GM10847 (cell line): ENCODE data around the gene CUEDC2.
A peak's percentile ranks its signal among the peaks of the same experiment; 100 is the strongest.

ENCODE experiments used
- POLR2A ChIP-seq: IDR thresholded peaks from 2 replicates; pipeline ENCODE4 v1.6.1; 2011; ENCODE audit not compliant: insufficient read length; ENCODE audit errors: extremely low read depth

The CUEDC2 gene

DNA sequence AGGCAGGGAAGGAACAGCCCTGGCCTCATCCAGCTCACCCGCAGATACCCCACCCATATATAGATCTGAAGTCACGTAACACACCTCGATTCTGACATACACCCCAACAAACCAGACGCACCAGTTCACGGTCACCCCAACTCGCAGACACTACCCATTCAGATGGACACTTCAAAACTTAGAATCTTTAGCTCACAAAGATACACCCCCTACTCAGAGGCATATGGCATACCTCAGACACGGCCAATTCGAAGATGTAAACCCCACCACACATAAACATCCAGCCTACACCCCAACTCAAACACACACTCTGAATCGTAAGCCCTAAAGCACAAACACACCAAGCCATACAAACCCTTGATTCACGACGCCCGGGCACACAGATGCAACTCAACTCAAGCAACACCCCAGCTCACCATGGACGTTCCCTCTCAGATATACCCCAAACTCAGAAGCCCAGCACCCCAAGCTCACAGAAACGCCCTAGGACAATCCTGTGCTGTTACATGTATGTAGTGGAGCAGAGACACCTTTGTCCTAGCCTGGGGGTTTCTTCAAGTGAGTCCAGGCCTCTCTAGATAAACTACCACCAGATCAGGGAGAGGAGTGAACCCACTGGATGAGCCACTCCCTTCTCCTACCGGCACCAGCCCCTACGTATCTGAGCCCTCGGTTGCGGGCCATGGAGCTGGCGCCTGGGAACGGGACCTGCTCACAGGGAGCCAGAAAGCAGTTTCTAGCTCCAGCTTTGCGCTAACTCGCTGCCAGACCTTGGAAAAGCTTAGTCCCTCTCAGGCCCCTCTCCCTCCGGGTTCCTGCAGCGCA, 22.6 kb downstream of the CUEDC2 start:
- TF ChIP-seq POLR2A, result no peak

DNA sequence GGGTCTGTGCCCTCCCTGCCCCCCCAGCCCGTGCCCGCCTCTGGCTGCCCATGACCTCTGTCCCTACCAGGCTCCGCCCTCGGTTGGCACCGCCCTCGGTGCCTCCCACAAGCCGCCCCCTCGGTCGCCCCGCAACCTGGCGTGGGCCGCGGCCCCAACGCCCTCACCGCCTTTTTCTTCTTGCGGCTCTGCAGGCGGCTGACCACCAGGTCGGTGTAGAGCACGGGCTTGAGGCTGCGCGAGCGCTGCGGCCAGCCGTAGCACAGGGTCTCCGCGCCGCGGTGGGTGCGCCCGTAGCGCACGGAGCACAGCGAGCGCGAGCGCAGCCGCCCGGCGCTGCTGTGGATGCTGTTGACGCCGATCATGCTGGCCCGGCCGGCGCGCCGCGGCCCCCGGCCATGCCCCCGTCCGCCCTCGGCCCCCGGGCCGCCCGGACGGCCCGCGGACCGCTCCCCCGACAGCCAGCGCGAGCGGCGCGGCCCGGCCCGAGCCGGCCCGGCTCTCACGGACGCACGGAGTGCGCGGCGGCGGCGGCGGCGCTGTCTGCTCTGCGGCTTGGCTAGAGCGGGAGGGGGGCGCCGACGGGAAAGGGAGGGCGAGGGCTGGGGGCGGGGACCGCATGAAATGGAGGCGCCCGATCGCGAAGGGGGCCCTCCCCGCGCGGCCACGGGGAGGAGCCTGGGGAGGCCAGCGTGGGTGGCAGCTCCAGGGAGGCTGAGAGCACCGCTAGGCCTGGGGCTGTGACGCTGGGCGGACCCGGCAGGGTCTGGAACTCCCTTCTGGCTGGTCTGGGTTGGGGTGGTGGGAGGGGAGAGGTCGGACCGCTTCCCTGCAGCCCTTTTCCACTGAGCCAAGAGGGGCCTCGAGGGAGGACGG, 23.4 kb downstream of the CUEDC2 start:
- TF ChIP-seq POLR2A, result no peak

DNA sequence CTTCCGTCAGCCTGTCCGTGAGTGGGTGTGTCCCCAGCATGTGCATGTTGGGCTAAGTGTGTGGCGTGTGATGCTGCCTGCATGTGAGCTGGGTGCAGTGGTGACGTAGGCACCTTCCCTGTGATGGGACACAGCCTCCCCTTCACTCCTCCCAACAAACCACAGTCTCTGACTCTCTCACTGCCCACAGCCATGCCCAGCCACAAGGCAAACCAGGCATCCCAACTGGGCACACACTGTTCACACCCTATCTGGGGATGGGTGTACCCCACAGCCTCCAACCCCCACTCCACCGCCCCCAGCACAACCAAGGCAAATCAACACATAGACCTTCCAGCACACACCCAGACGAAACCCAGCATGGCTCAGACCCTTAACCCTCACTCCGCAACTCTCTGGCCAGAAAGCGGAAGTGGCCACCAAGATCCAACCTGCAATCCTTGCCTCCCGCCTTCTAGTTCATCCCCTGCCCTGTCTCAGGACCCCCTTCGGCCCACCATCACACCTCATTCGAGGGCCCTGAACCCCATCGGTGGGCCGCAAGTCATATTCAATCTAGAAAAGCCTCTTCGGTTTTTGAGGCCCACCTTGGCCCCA, 24.1 kb downstream of the CUEDC2 start:
- no peak for TF ChIP-seq POLR2A

DNA sequence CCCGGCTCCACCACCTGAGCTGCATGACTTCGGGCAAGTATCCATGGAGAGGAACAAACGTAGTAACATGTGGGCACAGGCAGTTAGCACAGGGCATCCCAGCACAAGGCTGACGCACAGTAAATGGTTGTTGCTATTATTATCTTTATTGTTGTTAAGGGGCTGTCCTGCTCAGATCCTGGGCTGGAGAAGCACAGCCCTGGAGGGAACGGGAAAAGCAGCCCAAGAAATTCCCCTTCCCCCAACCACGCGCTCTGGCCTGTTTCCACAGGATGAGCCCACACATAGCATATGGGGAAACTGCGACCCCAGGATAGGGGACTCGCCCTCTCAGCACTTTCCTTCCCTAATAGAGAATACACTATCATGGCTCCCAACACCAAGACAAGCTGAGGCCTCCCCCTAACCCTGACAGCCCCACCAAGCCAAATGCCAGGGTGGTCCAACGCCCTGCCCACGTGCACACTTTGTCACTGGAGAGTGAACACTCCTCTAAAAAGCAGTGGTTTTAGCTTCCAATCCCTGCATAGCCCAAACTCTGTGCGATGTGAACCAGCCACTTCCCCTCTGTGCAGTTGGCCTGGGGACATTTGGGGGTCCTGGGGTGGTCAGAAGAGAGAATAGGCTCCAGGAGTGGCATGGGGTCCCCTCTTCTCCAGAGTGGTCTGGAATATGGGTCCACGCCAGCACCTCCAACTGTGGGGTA, 24.8 kb downstream of the CUEDC2 start:
- TF ChIP-seq POLR2A, result no peak

DNA sequence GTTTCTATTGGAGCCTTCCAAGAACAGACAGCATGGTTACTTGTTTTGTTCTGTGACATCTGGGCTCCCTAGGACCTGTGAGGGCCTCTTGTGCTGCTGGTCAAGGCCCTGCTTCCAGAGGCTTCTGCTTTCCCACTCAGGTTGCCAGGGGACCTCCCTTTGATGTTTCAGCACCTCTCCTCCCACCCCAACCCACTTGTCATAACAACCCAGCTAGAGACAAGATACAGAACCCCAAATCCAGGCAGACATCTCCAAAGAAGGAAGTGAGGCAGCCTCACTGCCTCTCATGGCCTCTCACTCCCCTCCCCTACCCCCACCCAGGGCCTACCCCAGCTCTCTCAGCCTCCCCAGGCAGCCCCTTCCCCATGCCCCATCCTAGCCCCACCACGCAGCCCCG, 25.6 kb downstream of the CUEDC2 start:
- no peak for TF ChIP-seq POLR2A

DNA sequence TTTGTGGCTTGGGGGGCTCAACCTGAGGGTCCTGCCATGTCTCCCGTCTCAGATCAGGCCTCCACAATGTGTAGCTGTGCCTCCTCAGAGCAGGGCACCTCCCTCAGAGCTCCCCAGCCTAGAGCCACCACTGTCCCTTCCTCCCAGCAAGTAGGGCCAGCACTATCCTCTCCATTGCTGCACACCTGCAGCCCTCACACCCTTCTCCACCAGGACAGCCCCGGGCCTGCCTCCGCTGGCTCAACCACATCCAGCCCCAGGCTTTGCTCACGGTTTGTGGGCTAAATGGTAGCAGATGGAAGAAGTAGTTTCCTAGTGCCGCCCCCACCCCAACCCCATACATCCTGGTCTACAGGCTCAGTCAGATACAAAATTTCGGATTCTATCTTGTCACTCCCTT, 26.7 kb downstream of the CUEDC2 start:
- TF ChIP-seq POLR2A, result peak; percentile 2

DNA sequence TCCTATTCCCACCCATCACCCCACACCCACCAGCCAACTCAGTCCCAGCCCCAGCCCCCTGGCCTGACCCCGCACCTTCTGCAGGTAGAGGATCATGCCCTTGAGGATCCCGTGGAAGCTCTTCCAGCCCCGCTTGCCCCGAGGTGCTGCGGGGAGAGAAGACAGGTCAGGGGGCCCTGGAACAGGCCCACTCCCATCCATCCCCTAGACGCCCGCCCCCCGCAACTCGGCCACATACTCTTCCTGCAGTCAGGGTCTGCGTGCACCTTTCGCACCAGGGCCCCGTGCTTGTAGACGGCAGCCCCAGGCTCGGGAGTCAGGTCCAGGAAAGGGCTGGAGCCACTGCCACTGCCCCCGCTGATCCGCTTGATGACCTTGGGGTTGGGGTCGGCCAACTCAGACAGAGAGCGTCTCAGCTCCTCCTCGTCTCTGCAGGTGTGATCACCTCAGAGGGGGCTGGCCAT, 27.2 kb downstream of the CUEDC2 start:
- TF ChIP-seq POLR2A, result no peak

DNA sequence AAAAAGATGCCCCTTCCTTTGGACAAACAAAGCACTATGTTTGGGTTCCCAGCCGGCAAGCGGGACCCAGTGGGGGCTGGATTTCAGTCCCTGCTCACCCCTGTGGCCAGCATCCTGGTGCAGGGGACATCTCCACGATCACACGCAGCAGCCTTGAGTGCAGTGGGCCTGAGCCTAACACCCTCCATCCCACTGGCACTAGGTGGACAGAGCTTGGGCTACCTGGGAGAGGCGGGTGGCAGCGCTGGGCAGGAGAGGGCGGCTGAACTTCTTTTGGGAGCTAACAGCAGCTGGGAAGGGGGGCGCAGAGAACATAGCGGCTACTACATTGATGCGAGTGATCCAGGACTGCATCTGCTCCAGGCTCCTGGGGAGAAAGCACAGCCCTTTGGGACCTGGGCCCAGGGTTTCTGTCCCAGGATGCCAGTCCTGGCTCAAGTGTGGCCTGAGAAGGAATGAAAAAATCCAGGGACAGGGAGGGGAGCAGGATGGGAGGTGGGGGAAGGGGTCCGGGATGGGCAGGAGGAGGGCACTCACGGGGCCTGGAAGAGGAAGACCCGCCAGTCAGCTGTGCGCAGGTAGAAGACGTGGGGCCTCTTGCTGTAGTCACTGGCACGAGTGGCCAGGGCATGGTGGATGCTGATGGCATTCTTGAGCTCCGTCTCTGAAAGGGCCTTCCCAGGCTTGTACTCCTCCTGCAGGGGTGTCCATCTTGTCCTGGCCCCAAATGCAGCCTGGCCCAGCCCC, 27.8 kb downstream of the CUEDC2 start:
- no peak for TF ChIP-seq POLR2A

DNA sequence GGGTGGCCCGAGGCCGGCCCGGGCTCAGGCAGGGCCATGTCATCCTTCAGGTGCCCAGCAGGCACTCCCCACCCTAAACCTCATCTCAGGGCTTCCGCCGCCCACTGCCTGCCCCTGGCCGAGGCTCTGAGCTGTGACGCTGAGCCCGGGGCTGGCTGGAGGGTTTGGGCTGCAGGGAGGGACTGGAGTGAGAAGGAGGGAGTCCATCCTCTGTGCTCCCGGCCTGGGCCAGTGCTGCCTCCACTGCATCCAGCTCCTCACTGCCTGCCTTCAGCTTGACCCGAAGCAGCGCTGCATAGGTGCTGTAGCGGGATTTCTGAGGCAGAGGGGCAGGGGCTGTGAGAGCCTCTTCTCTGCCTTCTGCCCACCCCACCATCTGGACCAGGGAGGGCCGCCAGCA, 29.3 kb downstream of the CUEDC2 start:
- no peak for TF ChIP-seq POLR2A

DNA sequence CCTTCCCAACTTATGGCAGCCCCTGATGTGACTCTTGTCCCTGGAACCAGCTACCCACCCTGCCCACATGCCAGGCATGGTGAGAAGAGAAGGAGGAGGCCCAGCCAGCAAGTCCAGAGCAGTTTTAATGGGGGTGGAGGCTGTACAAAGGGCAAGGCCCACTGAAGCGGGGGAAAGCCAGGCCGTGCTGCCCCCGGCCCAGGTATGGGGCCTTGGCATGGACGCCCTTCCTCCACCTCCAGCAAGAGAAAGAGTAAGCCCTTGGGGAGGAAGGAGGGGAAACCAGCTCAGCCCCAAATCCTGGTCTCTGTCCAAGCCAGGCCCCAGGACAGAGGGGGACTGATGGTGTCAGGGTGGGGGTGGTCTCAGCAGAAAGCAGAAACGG, 29.9 kb downstream of the CUEDC2 start:
- TF ChIP-seq POLR2A, result no peak

DNA sequence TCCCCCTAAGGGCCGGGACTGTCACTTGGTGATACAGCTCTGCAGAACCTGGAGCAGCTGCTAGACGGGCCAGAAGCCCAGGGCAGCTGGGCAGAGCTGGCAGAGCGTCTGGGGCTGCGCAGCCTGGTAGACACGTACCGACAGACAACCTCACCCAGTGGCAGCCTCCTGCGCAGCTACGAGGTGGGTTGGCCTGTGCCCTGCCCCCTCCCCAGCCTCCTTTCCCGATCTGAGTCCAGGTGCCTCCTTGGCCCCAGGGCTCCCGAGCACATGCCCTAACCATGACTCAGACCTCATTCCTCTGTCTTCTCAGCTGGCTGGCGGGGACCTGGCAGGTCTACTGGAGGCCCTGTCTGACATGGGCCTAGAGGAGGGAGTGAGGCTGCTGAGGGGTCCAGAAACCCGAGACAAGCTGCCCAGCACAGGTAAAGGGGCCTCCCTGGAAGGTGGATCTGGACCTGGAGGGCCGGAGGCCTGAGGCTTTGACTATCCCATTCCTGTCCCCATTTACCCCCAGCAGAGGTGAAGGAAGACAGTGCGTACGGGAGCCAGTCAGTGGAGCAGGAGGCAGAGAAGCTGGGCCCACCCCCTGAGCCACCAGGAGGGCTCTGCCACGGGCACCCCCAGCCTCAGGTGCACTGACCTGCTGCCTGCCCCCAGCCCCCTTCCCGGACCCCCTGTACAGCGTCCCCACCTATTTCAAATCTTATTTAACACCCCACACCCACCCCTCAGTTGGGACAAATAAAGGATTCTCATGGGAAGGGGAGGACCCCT, 30.5 kb downstream of the CUEDC2 start:
- no peak for TF ChIP-seq POLR2A

DNA sequence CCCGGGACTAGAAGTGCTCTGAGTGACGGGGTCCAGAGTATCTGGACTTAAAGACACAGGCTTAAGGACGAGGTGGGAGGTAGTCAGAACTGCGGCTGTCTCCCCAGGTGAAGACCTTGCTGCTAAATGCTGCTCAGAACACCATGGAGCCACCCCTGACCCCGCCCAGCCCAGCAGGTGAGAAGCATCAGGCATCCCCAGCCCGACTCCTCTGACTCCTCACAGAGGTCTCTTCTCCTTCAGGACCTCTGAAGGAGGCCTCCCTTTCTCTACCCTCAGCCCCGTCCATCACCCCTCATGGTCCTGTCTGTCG, 31.1 kb downstream of the CUEDC2 start:
- no peak for TF ChIP-seq POLR2A

DNA sequence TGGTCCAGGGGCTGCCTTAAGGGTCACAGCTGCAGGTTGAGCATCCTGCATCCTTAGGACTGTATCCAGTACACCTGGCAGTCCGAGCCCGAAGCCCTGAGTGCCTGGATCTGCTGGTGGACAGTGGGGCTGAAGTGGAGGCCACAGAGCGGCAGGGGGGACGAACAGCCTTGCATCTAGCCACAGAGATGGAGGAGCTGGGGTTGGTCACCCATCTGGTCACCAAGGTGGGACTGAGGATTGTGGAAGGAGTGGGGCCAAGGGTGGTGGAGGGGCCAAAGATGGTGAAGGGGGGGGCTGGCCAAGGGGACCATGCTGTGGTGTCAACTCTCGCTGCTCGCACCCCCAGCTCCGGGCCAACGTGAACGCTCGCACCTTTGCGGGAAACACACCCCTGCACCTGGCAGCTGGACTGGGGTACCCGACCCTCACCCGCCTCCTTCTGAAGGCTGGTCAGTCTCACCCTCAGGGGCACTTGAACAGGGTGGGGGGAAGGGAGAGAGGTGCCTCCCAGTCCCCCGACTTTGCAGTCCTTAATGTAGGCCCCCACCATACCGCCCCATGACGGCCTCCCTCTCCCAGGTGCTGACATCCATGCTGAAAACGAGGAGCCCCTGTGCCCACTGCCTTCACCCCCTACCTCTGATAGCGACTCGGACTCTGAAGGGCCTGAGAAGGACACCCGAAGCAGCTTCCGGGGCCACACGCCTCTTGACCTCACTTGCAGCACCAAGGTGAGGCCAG, 31.6 kb downstream of the CUEDC2 start:
- TF ChIP-seq POLR2A, result no peak
